Testis (tissue), 2 donors: ENCODE results near the gene RNASEH2B.

ENCODE experiments used
- POLR2A ChIP-seq: fragments of 450-650 bp; IDR thresholded peaks from one replicate; pipeline ENCODE4 v1.6.1; 2017; ENCODE audit warnings: antibody characterized with exemption, mild to moderate bottlenecking, moderate library complexity
- TF ChIP-seq, protein P1 (sequence below), 3 experiments: fragments of 450-650 bp in 2 of 3; fragments of 200-600 bp in 1 of 3; sonication (generic) in 1 of 3; IDR thresholded peaks; one replicate each; pipeline ENCODE4 v1.5.1; 2016 to 2019; ENCODE audit warnings: antibody characterized with exemption in 3 of 3, mild to moderate bottlenecking in 2 of 3, moderate library complexity in 1 of 3

DNA sequence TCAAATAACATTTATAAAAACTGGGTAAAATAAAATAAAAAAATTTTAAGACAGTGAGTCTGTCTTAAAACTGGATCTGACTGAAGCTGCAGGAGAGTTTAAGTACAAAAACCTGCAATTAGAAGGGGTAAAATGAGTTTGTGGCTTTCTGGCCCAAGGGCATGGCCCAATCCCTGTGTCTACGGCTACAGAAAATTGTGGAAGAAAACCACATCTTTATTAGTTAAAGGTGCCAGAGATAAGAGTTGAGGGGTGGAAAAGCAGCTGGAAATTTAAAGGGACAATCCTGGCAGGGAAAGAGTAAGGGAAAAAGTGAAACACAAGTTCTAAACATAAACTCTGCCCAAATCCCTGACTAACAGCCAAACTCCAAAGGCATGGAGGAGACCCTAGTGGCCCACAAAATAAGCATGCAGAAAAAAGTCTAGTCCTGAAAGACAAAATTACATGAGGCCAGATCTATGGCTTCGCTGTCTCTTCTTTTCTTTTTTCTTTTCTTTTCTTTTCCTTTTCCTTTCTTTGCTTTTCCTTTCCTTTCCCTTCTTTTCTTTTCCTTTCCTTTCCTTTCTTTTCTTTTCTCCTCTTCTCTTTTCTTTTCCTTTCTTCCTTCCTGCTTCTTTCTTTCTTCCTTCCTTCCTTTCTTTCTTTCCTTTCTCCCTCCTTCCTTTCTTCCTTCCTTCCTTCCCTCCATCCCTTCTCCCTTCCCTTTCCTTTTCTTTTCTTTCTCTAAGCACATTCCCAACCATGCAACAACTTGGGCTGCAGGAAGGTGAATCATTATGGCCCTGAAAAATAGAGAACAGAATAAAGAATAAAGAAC is 42.6 kb upstream of the RNASEH2B start:
- TF ChIP-seq, protein P1, sequence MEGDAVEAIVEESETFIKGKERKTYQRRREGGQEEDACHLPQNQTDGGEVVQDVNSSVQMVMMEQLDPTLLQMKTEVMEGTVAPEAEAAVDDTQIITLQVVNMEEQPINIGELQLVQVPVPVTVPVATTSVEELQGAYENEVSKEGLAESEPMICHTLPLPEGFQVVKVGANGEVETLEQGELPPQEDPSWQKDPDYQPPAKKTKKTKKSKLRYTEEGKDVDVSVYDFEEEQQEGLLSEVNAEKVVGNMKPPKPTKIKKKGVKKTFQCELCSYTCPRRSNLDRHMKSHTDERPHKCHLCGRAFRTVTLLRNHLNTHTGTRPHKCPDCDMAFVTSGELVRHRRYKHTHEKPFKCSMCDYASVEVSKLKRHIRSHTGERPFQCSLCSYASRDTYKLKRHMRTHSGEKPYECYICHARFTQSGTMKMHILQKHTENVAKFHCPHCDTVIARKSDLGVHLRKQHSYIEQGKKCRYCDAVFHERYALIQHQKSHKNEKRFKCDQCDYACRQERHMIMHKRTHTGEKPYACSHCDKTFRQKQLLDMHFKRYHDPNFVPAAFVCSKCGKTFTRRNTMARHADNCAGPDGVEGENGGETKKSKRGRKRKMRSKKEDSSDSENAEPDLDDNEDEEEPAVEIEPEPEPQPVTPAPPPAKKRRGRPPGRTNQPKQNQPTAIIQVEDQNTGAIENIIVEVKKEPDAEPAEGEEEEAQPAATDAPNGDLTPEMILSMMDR (IDR thresholded peaks at IDR 0.05) = no peak
- no peak for TF ChIP-seq POLR2A
